ENCODE results near the gene NIT1. TPM values are rescaled to one million over a fixed set of nuclear protein-coding genes. Genes with fewer than 3 reads are reported as not detected.

NIT1 gene
- total RNA-seq, 4 donors from 2014 or later: 1.0 to 36.9 (median 22.0) TPM

- H3K27ac ChIP-seq: no peak overlapping the region
These were observed 21.9 kb upstream of the NIT1 start for GRCh38 chr1:161096015-161096414.

DNA sequence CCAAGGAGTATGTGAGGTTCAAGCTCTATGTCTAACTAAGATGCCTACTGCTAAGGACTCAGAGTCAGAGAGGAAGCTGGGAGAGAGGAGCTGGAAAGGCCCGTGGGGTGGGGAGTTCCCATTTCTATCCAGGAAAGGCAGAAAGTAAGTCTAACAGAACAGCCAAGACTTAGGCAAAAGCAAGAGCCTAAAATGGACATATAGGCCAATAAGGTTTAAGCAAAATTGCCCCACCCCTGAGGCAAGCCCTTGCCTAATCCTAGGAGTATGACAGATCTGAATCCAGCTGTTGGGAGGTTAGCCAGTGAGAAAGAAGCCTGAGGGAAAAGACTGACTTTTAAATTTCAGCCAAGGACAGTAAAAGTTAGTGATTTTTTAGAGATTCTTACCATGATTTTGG, 21.4 kb upstream of the NIT1 start:
- no peaks in the 10 kb centered on the region for H3K27me3 ChIP-seq
- no peaks in the 10 kb centered on the region for H3K36me3 ChIP-seq
- no peak overlapping the region for H3K4me3 ChIP-seq
- H3K9me3 ChIP-seq: no peaks in the 10 kb centered on the region
- TF ChIP-seq POLR2A (IDR thresholded peaks at IDR 0.05) (no peak), CTCF (IDR thresholded peaks at IDR 0.05) (no peak)
- intact Hi-C loops (cut with DNase I; ENCODE audit: low total_unique reads): no loop called here
- H3K27ac ChIP-seq: no peak overlapping the region
- peaks cover 0 to 5% of the 10 kb centered on the region in 2 donors for H3K4me1 ChIP-seq
- peak in 1 of 2 donors; percentile 45 for DNase-seq

More at GRCh38 chr1:161096015-161096414, 21.9 kb upstream of the NIT1 start:
- no peak for DNase-seq
- intact Hi-C loops (cut with DNase I; ENCODE audit: low total_unique reads): no loop called here
- Histone ChIP-seq H3K4me3 (no peak overlapping the region), H3K36me3 (no peaks in the 10 kb centered on the region), H3K27me3 (no peaks in the 10 kb centered on the region), H3K4me1 (peaks cover 0 to 5% of the 10 kb centered on the region in 2 donors), H3K9me3 (no peaks in the 10 kb centered on the region)
- no peak for TF ChIP-seq POLR2A (IDR thresholded peaks at IDR 0.05)
- no peak for TF ChIP-seq CTCF (IDR thresholded peaks at IDR 0.05)

GRCh38 chr1:161098210-161099068, 19.5 kb upstream of the NIT1 start, which contains the start of gene KLHDC9:
KLHDC9 (plus strand) TSS chr1:161098361; CDS start chr1:161098536, 175 bp downstream.
- Histone ChIP-seq H3K36me3 (no peaks in the 10 kb centered on the region), H3K4me1 (peaks cover 0 to 5% of the 10 kb centered on the region in 2 donors), H3K9me3 (no peaks in the 10 kb centered on the region), H3K27ac (peak within 1 kb of the TSS; percentile 52 to 78), H3K27me3 (no peaks in the 10 kb centered on the region), H3K4me3 (peak within 1 kb of the TSS; percentile 48 to 56)
- TF ChIP-seq POLR2A (IDR thresholded peaks at IDR 0.05): no peak
- peak in 3 of 4 experiments; percentile 15 to 26 (median 26) for TF ChIP-seq CTCF (IDR thresholded peaks at IDR 0.05)
- intact Hi-C loops (cut with DNase I; ENCODE audit: low total_unique reads): no loop called here
- peak; percentile 78 to 80 for DNase-seq

- Histone ChIP-seq H3K27ac (peak overlapping the region; percentile 52 to 78), H3K4me3 (peak overlapping the region in 1 of 2 donors; percentile 56)
These were observed 18.7 kb upstream of the NIT1 start for GRCh38 chr1:161099090-161099802.

More at GRCh38 chr1:161099090-161099802, 18.7 kb upstream of the NIT1 start:
- Histone ChIP-seq H3K4me1 (peaks cover 0 to 5% of the 10 kb centered on the region in 2 donors), H3K27me3 (no peaks in the 10 kb centered on the region), H3K9me3 (no peaks in the 10 kb centered on the region), H3K36me3 (no peaks in the 10 kb centered on the region)
- no peak for TF ChIP-seq CTCF (IDR thresholded peaks at IDR 0.05)
- intact Hi-C loops (cut with DNase I; ENCODE audit: low total_unique reads): no loop called here
- no peak for DNase-seq
